ENCODE results near the gene CDS1.
"Not testable (repeated sequence)": the region's sequence is repeated elsewhere in the genome, so short reads cannot be mapped to it uniquely, and the experiment has no call there.

Gene CDS1

DNA sequence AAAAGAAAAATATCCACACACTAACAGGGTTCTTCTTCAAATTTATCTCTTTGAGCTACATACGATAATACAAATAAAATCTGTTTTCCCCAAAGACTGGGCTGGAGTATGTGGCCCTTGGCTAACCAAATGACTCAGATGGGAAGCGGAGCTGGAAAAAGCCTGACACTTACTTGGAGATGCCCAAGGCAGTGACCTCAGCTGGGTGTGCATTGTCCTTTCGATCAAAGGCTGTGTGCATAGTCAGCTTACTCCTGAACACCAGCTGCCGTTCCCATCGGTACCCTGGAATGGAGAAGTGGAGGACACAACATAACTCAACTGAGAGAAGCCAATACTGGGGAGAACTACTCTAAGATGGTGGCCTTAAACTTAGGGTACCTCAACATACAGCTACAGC lies 95.1 kb downstream of the CDS1 start:
- no peak for DNase-seq

GRCh38 chr4:84678976-84679744 lies 96.2 kb downstream of the CDS1 start:
- DNase-seq: no peak

- no peak for DNase-seq
Measured at GRCh38 chr4:84680956-84681355, 98.0 kb downstream of the CDS1 start.

GRCh38 chr4:84681486-84682274 lies 98.8 kb downstream of the CDS1 start:
- DNase-seq: peak; percentile 4

DNA sequence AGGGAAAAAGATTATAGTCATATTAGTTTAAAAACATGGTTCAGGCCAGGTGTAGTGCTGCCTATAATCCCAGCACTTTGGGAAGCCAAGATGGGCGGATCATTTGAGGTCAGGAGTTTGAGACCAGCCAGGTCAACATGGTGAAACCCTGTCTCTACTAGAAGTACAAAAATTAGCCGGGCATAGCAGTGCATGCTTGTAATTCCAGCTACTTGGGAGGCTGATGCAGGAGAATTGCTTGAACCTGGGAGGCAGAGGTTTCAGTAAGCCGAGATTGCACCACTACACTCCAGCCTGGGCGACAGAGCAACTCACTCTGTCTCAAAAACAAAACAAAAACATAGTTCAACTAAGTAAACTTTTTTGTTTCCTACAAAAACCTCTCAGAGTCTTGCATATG lies 99.7 kb downstream of the CDS1 start:
- DNase-seq: not testable (repeated sequence)

DNA sequence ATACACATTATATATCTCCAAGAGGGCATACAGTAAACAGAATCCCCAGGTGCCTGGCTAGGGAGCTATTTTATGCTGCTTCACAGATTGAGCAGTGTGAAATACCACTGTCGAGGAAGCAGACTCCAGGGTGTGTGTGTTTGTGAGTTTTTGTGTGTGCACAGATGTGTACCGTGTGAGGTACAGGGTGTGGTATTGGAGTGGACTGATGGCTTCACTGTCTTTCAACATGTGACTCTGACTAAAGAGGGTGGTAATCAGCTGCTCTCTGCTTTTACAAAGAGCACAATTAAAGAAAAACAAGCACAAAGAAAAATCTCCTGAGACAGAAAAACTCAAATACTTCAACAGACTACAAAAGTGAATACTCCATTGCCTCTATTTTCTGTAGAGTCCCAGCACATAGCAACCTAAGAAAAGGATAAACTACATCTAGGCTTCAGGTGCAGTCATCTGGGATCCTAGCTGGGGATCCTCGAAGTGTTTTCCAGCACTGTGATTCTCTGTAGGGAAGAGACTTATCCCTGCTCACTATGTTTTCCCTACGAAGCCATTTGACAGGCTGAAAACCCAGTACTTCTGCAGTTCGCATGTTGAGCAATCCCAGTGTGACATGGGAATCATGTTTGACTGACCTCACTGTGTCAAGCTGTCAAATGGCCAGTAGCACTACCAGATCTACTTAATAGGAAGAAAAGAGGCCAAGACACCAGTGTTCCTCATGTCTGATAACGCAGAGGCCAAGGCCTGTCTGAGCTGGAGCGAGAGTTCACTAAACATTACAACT lies 100.3 kb downstream of the CDS1 start:
- DNase-seq: no peak

DNA sequence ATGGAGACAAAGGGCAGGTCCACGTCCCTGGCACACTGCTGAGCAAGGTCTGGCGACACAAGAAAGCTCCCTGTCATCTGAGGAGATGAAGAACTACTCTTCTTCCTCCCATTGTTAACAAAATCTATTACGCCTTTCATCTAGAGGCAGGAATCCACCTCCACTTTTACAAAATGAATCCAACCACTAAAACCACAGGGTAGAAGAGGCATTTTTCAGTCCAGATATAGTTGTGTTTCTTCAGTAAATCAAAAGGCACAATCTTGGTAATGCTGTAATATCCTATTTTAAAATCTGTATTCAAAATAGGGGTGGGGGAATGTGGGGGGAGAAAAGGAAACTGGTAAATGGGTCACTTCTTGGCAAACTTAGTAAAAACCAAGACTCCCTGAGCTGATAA lies 101.4 kb downstream of the CDS1 start:
- DNase-seq: no peak

- DNase-seq: no peak
Measured at GRCh38 chr4:84685105-84685504, 102.2 kb downstream of the CDS1 start.

GRCh38 chr4:84688605-84689004 lies 105.7 kb downstream of the CDS1 start:
- DNase-seq: no peak

- no peak for DNase-seq
Measured at GRCh38 chr4:84689197-84689596, 106.3 kb downstream of the CDS1 start.

- DNase-seq: no peak
Measured at GRCh38 chr4:84690481-84690880, 107.6 kb downstream of the CDS1 start.

DNA sequence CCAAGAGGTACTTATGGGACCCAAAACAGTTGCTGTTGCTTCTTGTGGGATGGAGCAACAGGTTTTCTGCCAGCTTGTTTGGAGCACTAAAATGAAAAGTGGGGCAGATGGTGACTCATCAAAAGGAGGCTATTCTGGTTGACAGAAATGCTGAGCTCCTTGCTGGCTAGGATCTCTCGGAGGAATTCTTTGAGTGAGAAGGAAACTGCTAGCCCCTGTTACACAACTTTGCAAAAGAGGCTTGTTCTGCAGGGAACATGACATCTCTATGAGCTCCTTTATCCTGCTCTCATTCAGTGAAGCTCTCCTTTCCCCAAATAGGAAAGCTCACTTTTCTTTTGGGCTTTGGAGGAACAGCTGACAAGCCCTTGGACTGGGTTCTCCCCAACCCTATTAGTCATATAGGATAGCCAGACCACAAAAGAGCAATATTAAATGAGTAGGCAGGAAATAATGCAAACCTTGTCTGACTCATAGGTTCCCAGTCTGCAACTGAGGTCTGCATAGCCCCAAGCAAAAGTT lies 108.3 kb downstream of the CDS1 start:
- DNase-seq: peak; percentile 37

DNA sequence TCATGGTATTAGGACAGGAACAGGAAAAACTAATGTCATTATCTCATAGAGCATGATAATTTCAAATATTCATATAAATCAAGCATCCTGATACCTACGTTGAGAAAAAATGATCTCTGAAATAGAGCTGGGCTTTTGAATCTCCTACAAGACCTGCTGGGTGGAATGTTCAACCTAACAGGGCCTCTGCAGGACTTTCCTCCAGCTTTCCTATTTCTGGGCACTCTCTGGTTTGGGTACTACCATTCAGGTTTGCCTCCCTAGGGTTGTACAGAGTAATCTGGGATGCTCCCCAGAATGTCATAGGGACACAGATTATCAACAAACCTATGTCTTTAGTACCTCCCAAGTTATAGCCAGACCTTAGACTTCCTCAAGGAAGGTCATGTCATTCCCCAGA lies 108.9 kb downstream of the CDS1 start:
- no peak for DNase-seq

GRCh38 chr4:84697159-84697558 lies 114.2 kb downstream of the CDS1 start:
- no peak for DNase-seq

DNA sequence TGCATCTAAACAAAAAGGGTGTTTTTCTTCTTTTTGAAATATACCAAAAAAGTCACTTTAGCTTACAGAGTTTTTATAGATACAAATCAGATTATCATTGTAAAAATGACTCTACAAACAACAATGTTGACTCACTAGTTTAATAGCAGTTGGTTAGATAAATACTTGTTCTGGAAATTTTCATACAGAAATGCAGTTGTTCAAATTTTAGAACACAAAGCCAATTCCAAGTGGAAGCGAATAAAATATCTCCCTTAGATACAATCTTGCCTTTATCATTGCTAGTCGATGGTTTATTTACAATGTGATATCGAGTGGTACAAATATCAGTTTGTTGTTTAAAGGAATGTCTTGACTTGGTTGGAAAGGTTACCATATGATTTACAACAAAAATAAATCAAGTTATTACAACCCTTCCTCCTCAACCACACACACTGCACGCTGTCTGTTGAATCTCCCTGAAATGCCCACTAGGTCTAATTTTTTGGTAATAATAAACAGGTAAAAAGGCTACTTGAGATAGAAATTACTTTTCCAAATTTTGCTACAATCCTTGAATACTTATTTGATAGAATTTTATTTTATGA lies 114.8 kb downstream of the CDS1 start:
- no peak for DNase-seq

DNA sequence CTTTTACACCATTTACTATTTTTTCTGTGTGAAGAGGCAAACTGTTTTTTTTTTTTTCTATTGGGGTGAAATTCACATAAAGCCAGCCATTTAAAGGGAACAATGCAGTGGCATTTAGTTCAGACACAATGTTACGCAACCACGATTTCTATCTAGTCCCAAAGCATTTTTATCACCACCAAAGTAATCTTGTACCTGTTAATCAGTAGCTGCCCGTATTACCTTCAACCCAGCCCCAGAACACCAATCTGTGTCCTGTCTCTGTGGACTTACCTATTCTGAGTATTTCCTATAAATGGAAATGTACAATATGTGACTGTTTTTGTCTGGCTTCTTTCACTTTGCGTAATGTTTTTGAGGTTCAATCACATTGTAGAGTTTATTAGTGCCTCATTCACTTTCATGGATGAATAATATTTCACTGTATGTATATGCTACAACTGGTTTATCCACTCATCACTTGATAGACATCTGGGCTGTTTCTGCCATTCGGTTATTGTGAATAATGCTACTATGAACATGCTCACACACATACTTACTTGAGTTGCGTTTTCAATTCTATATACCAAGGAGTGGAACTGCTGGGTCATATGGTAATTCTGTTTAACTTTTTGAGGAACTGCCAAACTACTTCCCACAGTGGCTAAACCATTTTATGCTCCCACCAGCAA lies 116.2 kb downstream of the CDS1 start:
- DNase-seq: no peak

Measured in activated CD4-positive, alpha-beta T cell treated with anti-CD3 and anti-CD28 coated beads, Interleukin-2, amount 50 U/mL, for 16 hours (primary cell).